NCI-H1694 treated with DMSO at 0.1 percent for 48 hours (cell line): ENCODE measurements around the gene MTMR3.
"Not testable (repeated sequence)": the region's sequence is repeated elsewhere in the genome, so short reads cannot be mapped to it uniquely, and the experiment has no call there.

ENCODE experiments used
- DNase-seq: peaks from one replicate; lab custom pipeline; 2025; lab: John Stamatoyannopoulos, UW

MTMR3 gene

GRCh38 chr22:29883045-29883774 is at the start of gene MTMR3:
Gene MTMR3, plus strand, starts transcription at chr22:29883174. Its CDS starts 87,886 bp downstream, at chr22:29971060.
- DNase-seq = peak; percentile 14

GRCh38 chr22:29833392-29833965 is 49.5 kb upstream of the MTMR3 start:
- DNase-seq = no peak

GRCh38 chr22:29834046-29834445 is 48.9 kb upstream of the MTMR3 start:
- no peak for DNase-seq

GRCh38 chr22:29836791-29837370 is 46.1 kb upstream of the MTMR3 start:
- not testable (repeated sequence) for DNase-seq

- peak; percentile 94 for DNase-seq
These were observed 45.0 kb upstream of the MTMR3 start, which contains the start of gene ASCC2 for GRCh38 chr22:29837741-29838598. Gene ASCC2, minus strand, starts transcription at chr22:29838274. Its CDS starts 5,949 bp downstream, at chr22:29832325.

DNA sequence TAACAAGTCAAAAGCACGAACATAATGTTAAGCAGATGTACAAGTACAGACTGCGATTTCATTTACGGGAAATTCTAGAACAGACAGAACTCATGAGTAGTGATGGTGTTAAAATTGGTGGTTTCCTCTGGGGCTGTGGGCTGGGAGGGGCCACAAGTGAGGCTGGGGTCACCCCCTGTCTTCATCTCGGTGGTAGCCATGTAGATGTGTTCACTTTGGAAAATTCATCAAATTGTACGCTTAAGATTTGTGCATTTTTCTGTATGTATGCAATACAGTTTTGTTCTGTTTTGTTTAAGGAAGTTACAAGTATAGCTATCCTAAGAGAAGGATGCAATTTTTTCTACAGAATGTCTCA is 44.4 kb upstream of the MTMR3 start:
- DNase-seq = no peak

DNA sequence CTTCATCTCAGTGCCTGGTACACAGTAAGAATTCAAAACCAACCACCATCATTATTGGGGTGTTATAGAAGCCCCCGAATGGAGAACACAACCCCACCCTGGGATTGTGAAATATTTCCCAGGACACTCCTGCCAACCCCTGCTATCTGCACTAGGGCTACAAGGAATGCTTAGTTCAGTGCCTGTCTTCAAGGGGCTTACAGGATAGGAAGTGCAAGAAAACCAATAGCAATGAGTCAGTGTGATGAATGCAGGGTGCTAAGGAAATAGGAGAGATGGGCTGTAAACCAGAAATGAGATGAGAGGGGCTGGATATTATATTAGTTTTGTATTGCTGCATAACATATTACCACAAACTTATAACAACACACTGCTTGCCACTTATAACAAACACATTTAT is 43.9 kb upstream of the MTMR3 start:
- DNase-seq = no peak

DNA sequence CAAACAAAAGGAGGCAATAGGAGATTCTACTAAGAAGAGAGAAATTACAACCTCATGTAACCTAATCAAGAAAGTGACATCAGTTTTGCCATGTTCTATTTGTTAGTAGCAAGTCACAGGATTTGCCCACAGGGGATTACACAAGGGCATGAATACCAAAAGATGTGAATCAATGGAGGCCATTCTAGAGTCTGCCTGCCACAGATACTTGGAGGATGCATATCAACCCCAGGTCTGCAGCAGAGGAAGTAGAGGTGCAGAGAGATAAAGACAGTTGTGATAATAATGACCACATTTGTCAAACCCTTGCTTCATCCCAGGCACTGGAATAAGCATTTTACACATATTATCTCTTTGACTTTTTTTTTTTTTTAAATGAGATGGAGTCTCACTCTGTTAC is 42.5 kb upstream of the MTMR3 start:
- no peak for DNase-seq

- DNase-seq = no peak
These were observed 40.8 kb upstream of the MTMR3 start for GRCh38 chr22:29842172-29842571.

DNA sequence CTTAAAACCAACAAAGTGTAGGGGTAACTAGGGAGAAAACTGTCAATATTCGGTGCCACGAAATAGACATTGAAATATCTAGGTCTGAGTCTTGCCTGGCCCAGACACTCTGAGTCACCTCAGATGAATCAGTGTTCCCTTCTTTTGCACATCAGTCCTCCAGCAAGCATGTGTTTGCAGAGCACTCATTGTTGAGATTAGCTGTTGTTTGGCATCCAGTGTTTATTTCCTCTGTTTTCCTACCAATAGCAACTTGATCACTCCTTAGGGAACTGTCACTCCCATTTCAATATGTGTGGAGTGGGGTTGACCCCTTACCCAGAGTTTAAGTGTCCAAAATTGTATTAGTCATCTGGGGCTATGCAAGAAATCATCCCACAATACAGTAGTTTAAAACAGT is 40.2 kb upstream of the MTMR3 start:
- no peak for DNase-seq

DNA sequence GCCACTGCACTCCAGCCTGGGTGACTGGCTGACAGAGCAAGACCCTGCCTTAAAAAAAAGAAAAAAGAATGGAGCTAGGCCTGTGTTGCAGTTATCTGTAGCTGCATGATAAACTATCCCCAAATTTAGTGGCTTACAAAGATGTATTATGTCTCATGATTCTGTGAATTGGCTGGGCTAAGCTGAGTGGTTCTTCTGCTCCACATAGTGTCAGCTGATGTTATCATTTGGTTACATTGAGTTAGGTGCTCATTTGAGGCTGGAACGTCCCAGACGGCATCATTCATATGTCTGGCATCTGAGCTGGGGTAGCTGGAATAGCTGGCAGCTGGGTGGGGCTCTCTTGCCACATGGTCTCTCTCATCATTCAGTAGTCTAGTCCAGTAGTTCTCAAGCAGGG is 36.7 kb upstream of the MTMR3 start:
- no peak for DNase-seq

DNA sequence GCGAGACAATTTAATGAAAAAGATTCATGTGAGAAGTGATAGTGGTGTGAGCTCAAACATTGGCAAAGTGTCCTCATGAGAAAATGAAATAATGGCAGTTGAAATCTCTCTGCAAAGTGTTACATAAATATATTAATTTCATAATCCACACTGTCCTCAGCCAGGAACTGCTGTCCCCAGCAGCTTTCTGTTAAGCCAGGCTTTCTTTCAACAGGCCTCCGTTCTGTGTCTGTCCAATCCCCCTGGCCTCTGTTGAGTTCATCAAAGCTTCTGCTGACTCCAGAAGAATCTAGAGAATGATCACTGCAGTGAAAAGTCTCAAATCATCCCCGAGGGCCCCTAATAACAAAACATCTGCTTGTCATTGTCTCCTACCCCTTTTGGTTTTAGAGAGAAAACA is 34.9 kb upstream of the MTMR3 start:
- no peak for DNase-seq

DNA sequence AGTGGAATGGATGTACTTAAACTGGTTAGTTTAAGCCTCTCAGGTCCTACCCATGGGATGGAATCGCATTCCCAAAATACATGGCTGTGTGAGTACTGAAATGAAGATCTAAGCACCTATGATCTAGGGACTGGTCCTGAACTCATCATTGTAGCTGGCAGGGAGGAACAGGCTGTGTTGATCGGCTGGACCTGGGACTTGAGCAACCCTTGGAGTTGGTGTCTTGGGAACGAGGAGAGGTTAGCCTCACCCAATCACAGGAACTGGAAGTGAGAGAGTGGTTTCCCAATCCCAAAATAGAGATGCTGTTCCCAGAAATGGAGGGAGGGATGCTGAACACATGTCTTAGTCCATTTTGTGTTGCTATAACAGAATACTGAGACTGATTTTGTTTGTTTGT is 28.5 kb upstream of the MTMR3 start:
- no peak for DNase-seq

DNA sequence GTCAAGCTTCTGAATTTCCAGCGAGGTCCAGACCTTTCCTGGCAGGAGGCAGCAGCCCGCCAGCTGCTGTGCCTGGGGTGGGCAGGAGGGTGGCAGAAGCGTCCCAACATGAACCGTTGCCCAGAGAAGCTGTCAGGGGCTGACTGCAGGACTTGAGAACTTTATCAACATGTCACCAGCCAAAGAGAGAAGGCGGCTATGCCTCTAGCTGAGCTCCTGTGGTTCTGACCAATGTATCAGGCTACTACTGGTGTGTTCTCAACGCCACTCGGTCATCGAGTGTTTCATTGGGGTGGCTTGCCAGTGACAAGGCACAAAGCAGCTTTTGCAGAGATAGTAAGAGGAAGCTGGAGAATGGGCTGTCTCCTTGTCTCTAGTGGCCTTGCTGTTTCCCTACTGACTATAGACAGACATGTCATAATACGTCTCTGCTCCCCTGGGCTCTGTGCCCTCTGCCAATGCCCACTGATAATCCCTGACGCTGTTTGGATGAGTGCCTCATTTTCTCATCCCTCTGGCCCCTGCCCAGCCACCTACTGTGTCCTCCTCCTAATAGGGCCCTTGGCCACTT is 27.3 kb upstream of the MTMR3 start:
- DNase-seq = no peak

GRCh38 chr22:29856496-29856895 is 26.5 kb upstream of the MTMR3 start:
- DNase-seq = no peak

GRCh38 chr22:29859030-29859429 is 23.9 kb upstream of the MTMR3 start:
- not testable (repeated sequence) for DNase-seq

DNA sequence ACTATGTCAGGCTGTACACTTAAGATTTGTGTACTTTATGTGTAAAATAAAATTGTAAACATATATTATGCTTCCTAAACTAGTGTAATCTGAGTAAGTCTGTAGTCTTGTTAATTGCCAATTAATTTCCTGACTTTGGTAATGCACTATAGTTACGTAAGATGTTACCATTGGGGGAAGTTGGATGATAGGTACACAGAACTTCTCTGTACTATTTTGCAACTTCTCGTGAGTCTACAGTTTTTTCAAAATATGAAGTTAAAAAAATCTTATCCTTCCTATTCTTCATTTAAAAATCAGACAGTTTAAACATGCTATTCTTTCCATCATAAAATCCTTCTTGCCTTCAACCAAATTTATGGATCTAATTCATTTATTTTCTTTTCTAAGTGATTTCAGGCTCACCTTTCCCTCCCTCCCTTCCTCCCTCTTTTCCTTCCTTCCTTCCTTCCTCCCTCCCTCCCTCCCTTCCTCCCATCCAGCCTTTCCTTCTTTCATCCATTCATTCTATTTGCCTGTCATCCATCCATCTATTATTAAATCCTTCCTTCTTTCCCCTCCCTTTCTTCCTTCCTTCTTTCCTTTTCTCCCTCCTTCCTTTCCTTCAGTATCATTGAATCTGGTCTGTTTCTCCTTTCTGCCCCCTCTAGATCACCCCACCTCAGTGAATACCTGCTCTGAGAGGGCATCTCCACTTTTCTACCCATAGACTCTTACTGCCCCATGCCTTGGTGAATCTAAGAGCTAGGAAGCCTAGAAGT is 22.8 kb upstream of the MTMR3 start:
- no peak for DNase-seq

DNA sequence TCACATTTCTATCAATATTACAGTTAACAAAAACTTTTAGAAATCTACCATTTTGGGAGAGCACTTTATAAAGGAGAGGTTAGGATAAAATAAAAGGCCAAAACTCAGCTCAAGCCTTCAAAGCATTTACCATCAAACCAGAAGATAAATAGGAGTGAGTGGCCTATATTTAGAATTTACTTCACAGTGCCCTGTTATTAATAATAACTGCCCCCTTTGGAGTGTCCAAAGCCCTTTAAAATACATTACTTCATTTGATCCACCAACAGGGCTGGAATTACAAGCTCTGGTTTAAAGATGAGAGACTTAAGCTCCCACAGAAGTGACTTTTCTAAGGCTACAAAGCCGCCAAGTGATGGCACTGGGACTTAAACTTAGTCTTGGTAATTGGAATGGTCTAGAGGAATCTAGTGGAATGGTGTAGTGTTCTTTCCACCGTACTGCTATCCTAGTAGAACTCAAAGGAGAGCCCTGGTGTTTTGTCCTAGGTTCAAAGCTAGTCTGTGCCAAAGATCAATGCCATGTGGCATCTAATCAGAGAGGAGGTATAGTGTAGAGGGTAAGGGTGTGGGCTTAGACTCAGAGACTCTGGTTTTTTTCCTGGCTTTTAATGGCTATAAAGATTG is 21.2 kb upstream of the MTMR3 start:
- no peak for DNase-seq

GRCh38 chr22:29865572-29865971 is 17.4 kb upstream of the MTMR3 start:
- not testable (repeated sequence) for DNase-seq

GRCh38 chr22:29867260-29867659 is 15.7 kb upstream of the MTMR3 start:
- DNase-seq = no peak

GRCh38 chr22:29867851-29868250 is 15.1 kb upstream of the MTMR3 start:
- no peak for DNase-seq
